SK-N-SH treated with all-trans-retinoic acid at 6 μM for 48 hours (cell line): Measurements from ENCODE around the gene ARHGAP21.

ENCODE experiments used
- ARNTL ChIP-seq: fragments of 450-650 bp; formaldehyde crosslinking; IDR thresholded peaks from 2 replicates; pipeline ENCODE4 v1.5.0; 2020; ENCODE audit warnings: low read depth, mild to moderate bottlenecking, moderate library complexity, borderline replicate concordance
- BACH2 ChIP-seq: fragments of 250-450 bp; sonication (Bioruptor Pico); IDR thresholded peaks from 2 replicates; pipeline ENCODE4 v1.9.0; 2021; ENCODE audit warnings: mild to moderate bottlenecking, borderline replicate concordance
- CREB5 ChIP-seq: fragments of 250-450 bp; sonication (Bioruptor Pico); IDR thresholded peaks from 2 replicates; pipeline ENCODE4 v1.5.1; 2020; ENCODE audit warnings: low read depth, mild to moderate bottlenecking, moderate library complexity
- ISL1 ChIP-seq: fragments of 250-450 bp; sonication (Bioruptor Pico); IDR thresholded peaks from 2 replicates; pipeline ENCODE4 v2.1.2; 2022; ENCODE audit warnings: mild to moderate bottlenecking, moderate library complexity
- PATZ1 ChIP-seq: fragments of 250-450 bp; sonication (Bioruptor Pico); IDR thresholded peaks from 2 replicates; pipeline ENCODE4 v1.8.0; 2020; ENCODE audit warnings: mild to moderate bottlenecking, moderate library complexity, borderline replicate concordance
- POU6F1 ChIP-seq: fragments of 250-450 bp; sonication (Bioruptor Pico); IDR thresholded peaks from 2 replicates; pipeline ENCODE4 v1.8.0; 2021; ENCODE audit warnings: low read depth, mild to moderate bottlenecking, moderate library complexity, borderline replicate concordance
- RARB ChIP-seq: fragments of 250-450 bp; sonication (Bioruptor Pico); IDR thresholded peaks from 2 replicates; pipeline ENCODE4 v1.8.0; 2021; ENCODE audit warnings: mild to moderate bottlenecking, moderate library complexity
- TCF4 ChIP-seq: fragments of 250-450 bp; sonication (Bioruptor Pico); IDR thresholded peaks from 2 replicates; pipeline ENCODE4 v1.8.0; 2021; ENCODE audit warnings: mild to moderate bottlenecking, moderate library complexity, borderline replicate concordance
- ZC3H10 ChIP-seq: fragments of 250-450 bp; sonication (Bioruptor Pico); IDR thresholded peaks from 2 replicates; pipeline ENCODE4 v1.5.1; 2021; ENCODE audit warnings: mild to moderate bottlenecking, moderate library complexity
- ZFP3 ChIP-seq: fragments of 250-450 bp; sonication (Bioruptor Pico); IDR thresholded peaks from 2 replicates; pipeline ENCODE4 v1.5.0; 2020; ENCODE audit warnings: mild to moderate bottlenecking, moderate library complexity
- ZFP30 ChIP-seq: fragments of 450-650 bp; formaldehyde crosslinking; IDR thresholded peaks from 2 replicates; pipeline ENCODE4 v1.5.0; 2022; ENCODE audit warnings: mild to moderate bottlenecking, moderate library complexity
- ZNF565 ChIP-seq: fragments of 450-650 bp; formaldehyde crosslinking; conservative IDR thresholded peaks from 2 replicates; pipeline ENCODE4 v1.5.0; 2020; ENCODE audit warnings: low read depth, mild to moderate bottlenecking, moderate library complexity

GRCh38 chr10:24556750-24557742 is 166.6 kb downstream of the ARHGAP21 start:
- no peak for TF ChIP-seq POU6F1 (CRISPR knock-in tag)
- no peak for TF ChIP-seq ZC3H10 (CRISPR knock-in tag)
- TF ChIP-seq RARB, result no peak
- no peak for TF ChIP-seq TCF4 (CRISPR knock-in tag)
- no peak for TF ChIP-seq ZFP30 (CRISPR knock-in tag)
- TF ChIP-seq CREB5 (CRISPR knock-in tag), result no peak
- no peak for TF ChIP-seq BACH2
- TF ChIP-seq ISL1 (CRISPR knock-in tag), result no peak
- TF ChIP-seq ZFP3, result no peak
- no peak for TF ChIP-seq PATZ1 (CRISPR knock-in tag)
- TF ChIP-seq ZNF565 (CRISPR knock-in tag), result no peak
- no peak for TF ChIP-seq ARNTL
